ENCODE results near the gene ARHGEF12.

The ARHGEF12 gene

DNA sequence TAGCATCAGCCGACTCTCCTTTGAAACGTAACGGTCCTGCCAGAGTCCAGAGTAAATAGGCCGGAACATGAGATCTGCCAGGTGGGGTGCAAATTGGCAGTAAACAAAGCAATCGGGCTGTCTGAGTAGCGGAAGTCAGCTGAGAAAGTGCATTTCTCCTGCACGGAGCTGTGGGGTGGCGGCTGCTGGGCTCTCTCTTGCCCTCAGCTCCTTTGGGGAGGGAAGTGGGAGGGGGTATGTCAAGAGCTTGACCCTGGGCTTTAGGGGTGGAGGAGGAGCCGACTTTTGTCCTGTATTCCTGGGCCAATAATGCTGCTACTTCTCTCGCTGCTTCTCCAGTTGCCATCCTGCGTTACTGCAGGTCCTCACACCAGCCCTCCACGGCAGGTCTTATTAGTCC, 187.0 kb downstream of the ARHGEF12 start:
- DNase-seq = no peak

DNA sequence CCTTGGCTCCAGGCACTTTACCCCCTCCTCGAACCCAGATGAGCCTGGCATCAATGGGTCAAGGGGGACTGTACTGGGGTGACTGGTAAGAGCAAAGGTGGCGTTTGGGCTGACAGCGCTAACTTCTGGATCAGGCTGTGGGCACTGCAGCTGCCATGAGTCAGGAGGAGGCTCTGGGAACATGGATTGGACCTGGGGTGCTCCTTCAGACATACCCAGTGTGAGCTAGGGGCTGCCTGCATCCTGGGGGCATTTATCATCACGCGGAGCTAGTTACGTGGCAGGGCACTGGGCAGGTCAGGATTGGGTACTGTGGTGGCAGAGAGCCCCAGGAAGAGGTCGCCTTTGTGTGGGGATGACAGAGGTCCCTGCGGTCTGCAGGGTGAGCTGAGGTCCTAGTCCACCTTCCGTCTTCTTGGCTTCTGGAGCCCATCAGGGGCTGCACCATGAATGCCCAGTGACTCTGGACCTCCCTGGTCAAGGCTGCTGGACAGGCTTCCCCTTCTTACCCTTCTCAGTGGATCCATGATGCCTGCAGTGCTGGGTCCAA, 188.4 kb downstream of the ARHGEF12 start:
- no peak for DNase-seq

DNA sequence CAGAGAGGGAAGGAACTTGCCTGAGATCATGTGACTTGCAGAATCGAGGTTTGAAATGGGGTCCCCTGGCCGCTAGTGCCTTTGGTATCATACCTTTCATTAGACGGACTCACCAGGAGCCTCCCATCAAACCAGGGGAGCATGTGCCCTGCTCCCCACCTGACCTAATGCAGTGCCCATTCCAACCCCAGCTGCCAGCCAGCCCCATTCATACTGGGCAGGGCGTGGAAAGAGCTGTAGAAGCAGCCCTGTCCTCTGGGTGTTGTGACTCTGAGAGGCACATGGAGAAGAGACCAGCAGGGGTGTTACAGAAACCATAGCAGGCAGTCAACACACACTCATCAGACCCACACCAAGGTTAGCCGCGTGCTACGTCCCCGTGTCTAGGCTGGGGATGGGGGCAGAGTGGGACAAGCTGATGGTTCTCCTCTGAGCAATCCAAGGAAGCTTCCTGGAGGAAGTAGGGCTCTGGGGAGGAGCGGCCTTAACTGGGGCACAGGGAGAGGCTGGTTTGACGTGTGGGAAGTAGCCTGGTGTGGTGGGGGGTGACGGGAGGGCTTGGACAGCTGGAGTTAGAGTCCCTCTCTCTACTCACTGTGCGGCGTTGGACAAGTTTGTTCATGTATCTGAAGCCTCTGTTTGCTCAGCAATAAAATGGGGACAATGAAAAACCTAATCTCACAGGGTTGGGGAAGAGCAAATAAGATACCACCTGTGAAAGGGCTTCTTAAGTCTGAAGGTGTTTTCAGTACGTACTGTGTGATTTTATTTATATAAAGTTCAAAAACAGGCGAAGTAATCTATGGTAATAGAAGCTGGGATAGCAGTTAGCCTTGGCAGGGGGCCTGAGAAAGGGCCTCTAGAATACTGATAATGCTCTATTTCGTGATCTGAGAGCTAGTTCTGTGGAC, 189.3 kb downstream of the ARHGEF12 start:
- DNase-seq = no peak

DNA sequence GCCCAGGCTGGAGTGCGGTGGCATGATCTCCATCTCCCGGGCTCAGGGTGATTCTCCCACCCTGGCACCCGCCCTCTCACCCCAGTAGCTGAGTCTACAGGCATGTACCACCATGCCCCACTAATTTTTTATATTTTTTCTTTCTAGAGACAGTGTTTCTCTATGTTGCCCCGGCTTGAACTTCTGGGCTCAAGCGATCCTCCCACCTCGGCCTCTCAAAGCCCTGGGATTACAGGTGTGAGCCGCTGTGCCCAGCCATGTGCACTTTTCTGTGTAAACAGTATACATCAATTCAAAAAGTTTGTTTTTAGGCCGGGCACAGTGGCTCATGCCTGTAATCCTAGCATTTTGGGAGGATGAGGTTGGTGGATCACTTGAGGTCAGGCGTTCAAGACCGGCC, 190.0 kb downstream of the ARHGEF12 start:
- no peak for DNase-seq

DNA sequence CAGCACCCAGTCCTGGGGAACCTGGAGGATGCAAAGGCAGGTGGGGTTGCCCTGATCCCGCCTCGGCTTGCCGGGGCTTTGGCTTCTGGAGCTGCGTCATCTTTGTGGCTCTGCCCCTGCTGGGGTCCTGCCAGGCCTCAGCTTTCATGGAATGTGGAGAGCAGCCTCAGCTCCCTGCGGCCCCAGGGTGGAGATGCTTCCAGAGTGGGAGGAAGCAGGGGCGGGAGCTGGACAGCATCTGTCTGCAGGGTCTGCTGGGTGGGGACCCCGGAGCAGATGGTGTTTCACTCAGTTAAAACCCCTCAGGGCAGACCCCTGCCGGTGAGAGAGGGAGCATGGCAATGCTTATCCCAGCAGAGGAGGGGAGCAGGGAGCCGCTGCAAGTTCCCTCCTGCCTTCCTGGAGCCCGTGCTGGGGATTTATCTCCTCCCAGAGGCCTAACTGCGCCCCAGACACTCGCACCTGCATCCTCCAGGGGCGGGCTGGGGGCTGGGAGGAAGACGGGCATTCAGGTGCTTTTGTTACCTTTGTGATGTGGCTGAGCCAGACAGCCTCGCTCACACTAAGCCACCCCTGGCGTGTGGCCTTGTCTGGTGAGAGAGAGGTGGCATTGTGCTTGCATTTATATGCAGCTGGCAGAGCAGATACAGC, 191.0 kb downstream of the ARHGEF12 start:
- no peak for DNase-seq

DNA sequence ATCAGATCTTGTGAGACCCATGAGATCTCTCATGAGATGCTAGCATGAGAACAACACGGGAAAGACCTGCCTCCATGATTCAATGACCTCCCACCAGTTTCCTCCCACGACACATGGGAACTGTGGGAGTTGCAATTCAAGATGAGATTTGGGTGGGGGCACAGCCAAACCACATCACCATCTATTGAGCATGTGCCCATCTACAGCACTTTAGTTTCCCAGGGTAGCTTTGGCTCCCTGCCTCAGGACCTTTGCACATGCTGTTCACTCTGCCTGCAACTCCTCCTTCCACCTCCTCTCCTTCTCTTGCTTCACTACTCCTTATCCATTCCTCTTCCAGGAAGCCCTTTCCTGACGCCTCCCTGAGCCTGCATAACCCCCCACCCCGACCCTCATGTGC, 192.5 kb downstream of the ARHGEF12 start:
- no peak for DNase-seq

DNA sequence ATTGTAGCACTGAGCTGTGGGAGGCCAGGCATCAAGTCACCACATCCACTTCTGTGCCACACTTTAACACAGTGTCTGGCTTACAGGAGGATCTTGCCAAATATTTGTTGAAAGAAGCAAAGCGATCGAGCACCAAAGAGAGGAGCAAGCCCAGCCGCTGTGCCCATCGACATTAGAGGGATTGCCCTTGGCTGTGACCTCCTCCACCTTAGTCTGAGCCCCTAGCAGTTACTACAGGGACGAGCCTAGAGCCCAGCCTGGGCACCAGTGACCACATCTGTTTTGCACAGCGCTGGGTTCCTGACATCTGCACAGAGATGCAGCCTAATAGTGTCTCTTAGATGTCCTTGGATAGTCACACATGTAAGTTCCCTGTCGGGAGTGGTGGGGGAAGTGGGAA, 193.0 kb downstream of the ARHGEF12 start:
- no peak for DNase-seq

DNA sequence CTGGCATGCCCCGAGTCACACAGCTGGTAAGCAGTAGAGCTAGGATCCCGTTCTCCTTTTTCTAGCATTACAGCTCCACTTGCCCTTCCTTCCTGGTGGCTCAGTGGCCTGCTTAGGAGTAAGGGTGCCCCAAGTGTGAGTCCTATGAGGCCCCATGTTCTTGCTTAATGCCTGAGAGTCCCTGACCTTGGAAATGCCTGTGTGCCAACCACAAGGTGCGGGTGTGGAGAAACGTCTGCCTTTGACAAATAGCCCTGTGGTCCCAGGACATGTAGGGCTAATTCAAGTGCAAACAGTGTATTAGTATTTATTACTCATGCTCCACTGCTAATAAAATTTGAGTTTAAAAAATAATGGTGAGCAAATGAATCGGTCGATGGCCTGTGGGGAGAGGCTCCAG, 193.7 kb downstream of the ARHGEF12 start:
- no peak for DNase-seq

DNA sequence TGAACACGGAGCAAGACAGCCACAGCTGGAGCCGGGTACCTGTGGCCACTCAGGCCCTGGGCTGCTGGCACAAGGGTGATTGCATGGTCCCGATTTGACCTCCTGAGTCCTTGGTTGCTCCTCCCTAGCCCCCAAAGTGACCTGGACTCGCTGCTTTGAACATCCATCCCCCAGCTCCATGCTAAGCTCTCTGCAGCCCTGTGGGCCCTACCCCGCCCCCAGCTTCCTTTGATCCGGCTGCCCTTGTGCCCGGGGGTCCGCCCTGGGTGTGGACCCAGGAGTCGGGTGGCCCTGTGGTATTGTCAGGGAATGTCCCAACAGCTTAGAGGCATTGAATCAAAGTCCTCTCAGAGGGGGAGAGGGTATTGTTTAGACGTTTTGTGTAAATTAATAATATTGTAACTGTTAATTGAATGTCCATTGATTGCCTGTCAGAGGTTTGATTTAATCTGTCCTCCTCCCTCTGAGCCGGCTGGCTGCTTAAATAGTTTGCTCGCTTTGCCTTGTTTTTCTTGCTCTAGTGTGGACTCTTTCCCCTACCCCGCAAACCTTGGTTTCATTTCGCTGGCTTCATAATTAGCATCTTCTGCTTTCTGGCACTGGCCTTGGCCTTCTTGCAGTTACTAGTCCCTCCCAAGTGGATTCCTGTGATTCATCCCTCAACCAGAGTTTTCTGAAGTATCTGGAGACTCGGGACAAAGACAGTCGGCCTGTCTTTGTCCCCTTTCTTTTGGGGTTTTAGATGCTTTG, 196.0 kb downstream of the ARHGEF12 start:
- no peak for DNase-seq

DNA sequence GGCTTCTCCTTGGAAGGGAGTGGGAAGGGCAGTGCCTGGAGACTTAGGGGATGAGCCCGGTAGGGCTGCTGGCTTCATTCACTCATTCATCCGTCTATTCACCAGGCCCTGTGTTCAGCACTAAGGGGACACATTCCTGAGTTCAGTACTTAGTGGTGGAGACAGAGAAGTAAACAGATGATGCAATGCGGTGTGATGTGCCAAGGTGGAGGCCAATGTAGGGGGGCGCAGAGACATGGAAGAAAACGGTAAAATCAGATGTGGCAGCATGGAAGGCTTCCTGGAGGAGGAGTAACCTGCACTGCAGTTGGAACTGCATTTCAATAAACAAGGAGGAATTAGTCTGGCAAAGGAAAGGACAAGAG, 196.6 kb downstream of the ARHGEF12 start:
- no peak for DNase-seq

DNA sequence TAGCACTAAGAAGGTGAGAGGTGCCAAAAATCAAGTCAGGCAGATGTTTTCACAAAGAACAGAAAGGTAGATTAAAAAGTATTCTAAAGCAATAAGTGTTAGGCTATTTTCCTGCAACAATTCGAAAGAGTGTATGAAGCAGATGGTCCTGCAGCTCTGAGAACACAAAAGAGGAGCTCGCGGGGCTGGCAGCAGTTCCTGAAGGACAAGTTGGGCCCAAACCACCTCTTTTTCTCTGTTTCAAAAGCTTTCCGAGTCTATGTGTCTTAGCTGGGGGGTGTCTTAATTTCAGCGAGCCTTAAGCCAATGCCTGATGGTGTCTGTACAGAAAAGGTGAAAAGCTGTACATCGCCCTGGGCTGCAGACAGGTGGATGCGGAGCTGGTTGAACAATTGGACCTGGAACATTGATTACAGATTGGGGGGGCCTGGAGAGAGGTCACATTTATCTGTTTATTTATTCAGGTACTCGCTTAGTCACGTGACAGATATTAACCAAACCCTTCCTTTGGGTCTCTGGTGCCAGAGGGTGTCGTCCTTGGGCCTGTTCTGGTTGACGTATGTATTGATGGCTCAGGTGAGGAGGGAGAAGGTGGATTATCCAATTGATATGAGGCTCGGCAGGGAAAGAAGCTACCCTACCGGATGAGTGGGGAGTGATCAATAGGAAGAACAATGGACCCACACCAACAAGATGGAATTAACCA, 200.0 kb downstream of the ARHGEF12 start:
- DNase-seq = no peak

DNA sequence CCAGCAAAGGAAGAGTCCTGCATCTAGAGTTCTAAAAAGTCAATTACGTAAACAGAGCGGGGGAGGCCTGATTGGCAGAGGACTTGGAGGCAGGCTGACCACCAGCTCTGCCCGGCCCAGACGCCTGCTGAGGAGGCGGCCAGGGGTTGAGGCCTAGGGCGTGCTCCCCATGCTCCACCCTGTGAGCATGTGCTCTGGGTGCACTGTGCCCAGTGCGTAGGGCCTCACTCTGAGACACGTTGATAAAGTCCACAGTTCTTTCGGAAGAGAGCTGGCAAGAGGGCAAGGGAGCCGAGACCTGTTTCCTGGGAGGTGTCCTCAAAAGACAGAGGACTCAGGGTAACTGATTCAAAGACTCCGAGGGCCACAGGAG, 200.6 kb downstream of the ARHGEF12 start:
- no peak for DNase-seq

DNA sequence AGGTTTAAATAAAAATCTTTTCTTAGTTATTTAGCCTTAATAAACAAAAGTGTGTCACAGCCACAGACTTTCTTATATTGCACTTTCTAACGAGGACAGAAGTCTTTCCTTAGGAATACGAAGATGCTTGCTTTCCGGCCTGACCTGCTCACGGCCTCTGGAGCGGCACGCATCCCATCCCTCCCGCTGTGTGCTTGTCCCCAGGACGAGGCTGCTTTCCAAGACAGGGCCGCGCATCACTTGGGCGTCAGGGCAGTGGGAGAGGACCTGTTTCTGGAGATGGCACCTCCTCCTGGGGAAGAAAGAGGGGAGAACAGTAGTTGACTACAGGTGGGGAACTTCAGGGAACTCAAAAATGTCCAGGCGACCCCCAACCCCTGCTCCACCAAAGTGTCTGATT, 201.8 kb downstream of the ARHGEF12 start:
- no peak for DNase-seq

DNA sequence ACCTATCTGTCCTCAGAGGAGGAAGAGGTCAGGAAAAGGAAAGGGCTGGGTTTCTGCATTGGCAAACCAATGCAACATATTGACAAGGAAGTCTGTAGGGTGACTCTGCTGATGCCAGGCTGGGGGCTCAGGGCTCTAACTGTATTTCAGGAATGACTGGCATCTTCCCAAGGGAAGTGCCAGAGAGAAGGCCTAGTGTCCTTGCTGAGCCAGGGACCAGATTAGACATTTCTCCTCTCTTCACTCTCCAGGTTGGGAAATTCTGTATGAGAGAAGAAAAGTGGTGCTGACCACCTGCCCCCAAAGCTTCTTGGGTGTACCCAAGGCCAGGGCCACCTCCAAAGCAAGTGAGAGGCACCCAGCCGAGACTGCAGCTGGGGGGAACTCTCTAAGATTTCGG, 202.5 kb downstream of the ARHGEF12 start:
- no peak for DNase-seq

Measured in T1000 (cell line).